ENCODE measurements around the gene SVEP1. TPM values are rescaled to one million over a fixed set of nuclear protein-coding genes. Genes with fewer than 3 reads are reported as not detected.
"Not testable (repeated sequence)": the region's sequence is repeated elsewhere in the genome, so short reads cannot be mapped to it uniquely, and the experiment has no call there.

The SVEP1 gene
- total and polyA plus RNA-seq, 2 donors from 2014 or later: 1.1 to 19.3 TPM

- FAIRE-seq (no peak), DNase-seq (no peak)
- Histone ChIP-seq H3K36me3 (ENCODE audit: control insufficient read depth in 2 of 3, insufficient read depth in 3 of 3, low read length in 3 of 3) (no peaks in the 10 kb centered on the region), H3K4me1 (ENCODE audit: control insufficient read depth in 2 of 3, insufficient read depth in 2 of 3, low read depth in 1 of 3, low read length in 3 of 3) (no peaks in the 10 kb centered on the region), H3K9me3 (ENCODE audit: control insufficient read depth in 2 of 3, insufficient read depth in 1 of 3, low read length in 3 of 3) (no peaks in the 10 kb centered on the region), H3K9ac (ENCODE audit: low read length in 3 of 3) (no peak overlapping the region), H3K27ac (ENCODE audit: low read depth in 2 of 2, low read length in 2 of 2) (no peak overlapping the region), H3K27me3 (ENCODE audit: control insufficient read depth, insufficient read depth, low read length) (no peaks in the 10 kb centered on the region), H3K4me3 (ENCODE audit: low read length in 3 of 3) (no peak overlapping the region)
- no peak for TF ChIP-seq CTCF (IDR thresholded peaks at IDR 0.05; ENCODE audit: borderline replicate concordance, extremely low read depth, insufficient read depth)
- intact Hi-C loops (cut with DNase I): no loop called here
These were observed 42.8 kb upstream of the SVEP1 start for GRCh38 chr9:110622368-110622767.

GRCh38 chr9:110620726-110621125 is 41.2 kb upstream of the SVEP1 start:
- Histone ChIP-seq H3K27me3 (ENCODE audit: control insufficient read depth, insufficient read depth, low read length) (no peaks in the 10 kb centered on the region), H3K4me3 (ENCODE audit: low read length in 3 of 3) (no peak overlapping the region), H3K36me3 (ENCODE audit: control insufficient read depth in 2 of 3, insufficient read depth in 3 of 3, low read length in 3 of 3) (no peaks in the 10 kb centered on the region), H3K9me3 (ENCODE audit: control insufficient read depth in 2 of 3, insufficient read depth in 1 of 3, low read length in 3 of 3) (no peaks in the 10 kb centered on the region), H3K4me1 (ENCODE audit: control insufficient read depth in 2 of 3, insufficient read depth in 2 of 3, low read depth in 1 of 3, low read length in 3 of 3) (no peaks in the 10 kb centered on the region), H3K9ac (ENCODE audit: low read length in 3 of 3) (no peak overlapping the region), H3K27ac (ENCODE audit: low read depth in 2 of 2, low read length in 2 of 2) (no peak overlapping the region)
- intact Hi-C loops (cut with DNase I): no loop called here
- FAIRE-seq (no peak), DNase-seq (no peak)
- TF ChIP-seq CTCF (IDR thresholded peaks at IDR 0.05; ENCODE audit: borderline replicate concordance, extremely low read depth, insufficient read depth): no peak

DNA sequence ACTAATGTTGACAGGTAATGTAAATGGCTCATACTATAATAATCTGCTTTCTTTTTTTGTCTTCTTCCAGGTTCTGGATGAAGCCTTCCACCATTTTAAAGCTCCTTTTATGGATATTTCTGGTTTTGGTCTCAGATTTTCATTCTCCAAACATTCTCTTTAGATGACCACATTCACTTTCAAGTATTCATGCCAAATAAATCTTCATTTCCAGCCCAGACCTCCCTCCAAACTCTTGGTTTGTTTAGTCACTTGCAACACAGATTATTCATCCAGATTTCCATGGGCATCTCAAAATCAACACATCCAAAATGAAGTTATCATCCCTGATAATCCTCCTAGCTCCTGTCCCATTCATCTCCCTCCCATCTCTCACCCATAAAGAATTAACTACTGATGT is 40.3 kb upstream of the SVEP1 start:
- no peaks in the 10 kb centered on the region for H3K4me1 ChIP-seq (ENCODE audit: control insufficient read depth in 2 of 3, insufficient read depth in 2 of 3, low read depth in 1 of 3, low read length in 3 of 3)
- no peak for DNase-seq
- intact Hi-C loops (cut with DNase I): no loop called here
- no peak overlapping the region for H3K9ac ChIP-seq (ENCODE audit: low read length in 3 of 3)
- H3K36me3 ChIP-seq (ENCODE audit: control insufficient read depth in 2 of 3, insufficient read depth in 3 of 3, low read length in 3 of 3): no peaks in the 10 kb centered on the region
- no peak for FAIRE-seq
- H3K4me3 ChIP-seq (ENCODE audit: low read length in 3 of 3): no peak overlapping the region
- no peak for TF ChIP-seq CTCF (IDR thresholded peaks at IDR 0.05; ENCODE audit: borderline replicate concordance, extremely low read depth, insufficient read depth)
- H3K27ac ChIP-seq (ENCODE audit: low read depth in 2 of 2, low read length in 2 of 2): no peak overlapping the region
- no peaks in the 10 kb centered on the region for H3K27me3 ChIP-seq (ENCODE audit: control insufficient read depth, insufficient read depth, low read length)
- no peaks in the 10 kb centered on the region for H3K9me3 ChIP-seq (ENCODE audit: control insufficient read depth in 2 of 3, insufficient read depth in 1 of 3, low read length in 3 of 3)

DNA sequence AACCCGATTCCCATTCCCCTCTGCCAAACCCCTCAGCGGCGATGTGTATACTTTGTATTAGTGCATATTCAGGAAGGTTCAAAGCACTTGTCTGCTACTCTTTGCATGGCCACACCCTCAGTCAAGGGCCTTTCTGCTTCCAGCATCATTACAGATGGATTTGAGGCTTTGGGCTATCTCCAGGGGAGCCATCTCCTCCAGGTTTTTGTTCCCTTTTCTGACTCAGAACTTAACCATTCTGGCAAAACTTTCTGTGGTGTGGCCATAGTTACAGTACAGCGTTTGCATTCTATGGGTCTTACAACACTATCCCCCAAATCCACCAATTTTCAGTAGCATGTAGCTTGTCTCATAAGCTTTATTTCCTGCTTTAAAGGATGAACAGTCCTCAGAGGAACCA is 36.0 kb upstream of the SVEP1 start:
- Histone ChIP-seq H3K27ac (ENCODE audit: low read depth in 2 of 2, low read length in 2 of 2) (no peak overlapping the region), H3K4me1 (ENCODE audit: control insufficient read depth in 2 of 3, insufficient read depth in 2 of 3, low read depth in 1 of 3, low read length in 3 of 3) (no peaks in the 10 kb centered on the region), H3K4me3 (ENCODE audit: low read length in 3 of 3) (no peak overlapping the region), H3K9ac (ENCODE audit: low read length in 3 of 3) (no peak overlapping the region), H3K36me3 (ENCODE audit: control insufficient read depth in 2 of 3, insufficient read depth in 3 of 3, low read length in 3 of 3) (no peaks in the 10 kb centered on the region), H3K27me3 (ENCODE audit: control insufficient read depth, insufficient read depth, low read length) (no peaks in the 10 kb centered on the region), H3K9me3 (ENCODE audit: control insufficient read depth in 2 of 3, insufficient read depth in 1 of 3, low read length in 3 of 3) (no peaks in the 10 kb centered on the region)
- FAIRE-seq (no peak), DNase-seq (no peak)
- TF ChIP-seq CTCF (IDR thresholded peaks at IDR 0.05; ENCODE audit: borderline replicate concordance, extremely low read depth, insufficient read depth): no peak
- intact Hi-C loops (cut with DNase I): no loop called here

DNA sequence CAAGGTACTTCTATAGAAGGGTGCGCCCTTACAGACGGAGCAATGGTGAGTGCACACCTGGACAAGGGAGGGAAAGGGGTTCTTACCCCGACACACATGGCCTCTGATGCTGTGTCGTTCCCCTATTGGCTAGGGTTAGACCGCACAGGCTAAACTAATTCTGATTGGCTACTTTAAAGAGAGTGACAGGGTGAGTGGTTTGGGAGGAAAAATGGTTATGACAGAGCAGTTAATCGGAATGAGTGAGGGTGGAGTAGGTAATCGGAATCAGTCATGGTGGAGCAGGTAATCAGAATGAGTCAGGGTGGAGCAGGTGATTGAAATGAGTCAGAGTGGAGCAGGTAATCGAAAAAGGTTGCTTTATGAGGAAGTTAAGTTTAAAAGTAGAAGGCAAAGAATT is 35.0 kb upstream of the SVEP1 start:
- H3K27ac ChIP-seq (ENCODE audit: low read depth in 2 of 2, low read length in 2 of 2); DNase-seq; H3K36me3 ChIP-seq (ENCODE audit: control insufficient read depth in 2 of 3, insufficient read depth in 3 of 3, low read length in 3 of 3); FAIRE-seq; intact Hi-C loops (cut with DNase I); H3K4me1 ChIP-seq (ENCODE audit: control insufficient read depth in 2 of 3, insufficient read depth in 2 of 3, low read depth in 1 of 3, low read length in 3 of 3); H3K9ac ChIP-seq (ENCODE audit: low read length in 3 of 3); H3K9me3 ChIP-seq (ENCODE audit: control insufficient read depth in 2 of 3, insufficient read depth in 1 of 3, low read length in 3 of 3); H3K27me3 ChIP-seq (ENCODE audit: control insufficient read depth, insufficient read depth, low read length); H3K4me3 ChIP-seq (ENCODE audit: low read length in 3 of 3): not testable (repeated sequence)

All from kidney (tissue), 14 donors.